ENCODE measurements around the gene MYOZ1. TPM values are rescaled to one million over a fixed set of nuclear protein-coding genes. Genes with fewer than 3 reads are reported as not detected.
A peak's percentile ranks its signal among the peaks of the same experiment; 100 is the strongest.

MYOZ1 gene
- total RNA-seq, 1 donor: not detected

DNA sequence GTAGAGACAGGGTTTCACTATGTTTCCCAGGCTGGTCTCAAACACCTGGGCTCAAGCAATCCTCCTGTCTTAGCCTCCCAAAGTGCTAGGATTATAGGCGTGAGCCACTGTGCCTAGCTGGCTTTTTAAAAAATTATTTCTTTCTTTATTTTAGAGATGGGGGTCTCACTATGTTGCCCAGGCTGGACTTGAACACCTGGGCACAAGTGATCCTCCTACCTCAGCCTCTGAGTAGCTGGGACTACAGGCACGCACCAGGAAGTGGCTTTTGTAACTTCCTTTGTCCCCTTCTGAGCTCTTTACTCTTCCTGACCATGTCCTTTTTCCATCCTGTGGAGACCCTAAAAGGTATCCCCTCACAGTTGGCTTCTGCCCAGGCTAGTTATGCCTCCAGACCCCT is 2.1 kb upstream of the MYOZ1 start:
- no peak overlapping the region for H3K4me2 ChIP-seq (ENCODE audit: insufficient read depth, low read length)
- peaks cover 8% of the 10 kb centered on the region for H3K4me1 ChIP-seq (ENCODE audit: insufficient read depth, low read length)
- no peaks in the 10 kb centered on the region for H4K20me1 ChIP-seq (ENCODE audit: insufficient read depth, low read length)
- no peaks in the 10 kb centered on the region for H3K9me3 ChIP-seq (ENCODE audit: low read depth, low read length)
- DNase-seq (ENCODE audit: insufficient read length, low spot score, missing footprints): no peak
- no peak overlapping the region for H3K27ac ChIP-seq (ENCODE audit: low read depth, low read length)
- TF ChIP-seq, protein P1, sequence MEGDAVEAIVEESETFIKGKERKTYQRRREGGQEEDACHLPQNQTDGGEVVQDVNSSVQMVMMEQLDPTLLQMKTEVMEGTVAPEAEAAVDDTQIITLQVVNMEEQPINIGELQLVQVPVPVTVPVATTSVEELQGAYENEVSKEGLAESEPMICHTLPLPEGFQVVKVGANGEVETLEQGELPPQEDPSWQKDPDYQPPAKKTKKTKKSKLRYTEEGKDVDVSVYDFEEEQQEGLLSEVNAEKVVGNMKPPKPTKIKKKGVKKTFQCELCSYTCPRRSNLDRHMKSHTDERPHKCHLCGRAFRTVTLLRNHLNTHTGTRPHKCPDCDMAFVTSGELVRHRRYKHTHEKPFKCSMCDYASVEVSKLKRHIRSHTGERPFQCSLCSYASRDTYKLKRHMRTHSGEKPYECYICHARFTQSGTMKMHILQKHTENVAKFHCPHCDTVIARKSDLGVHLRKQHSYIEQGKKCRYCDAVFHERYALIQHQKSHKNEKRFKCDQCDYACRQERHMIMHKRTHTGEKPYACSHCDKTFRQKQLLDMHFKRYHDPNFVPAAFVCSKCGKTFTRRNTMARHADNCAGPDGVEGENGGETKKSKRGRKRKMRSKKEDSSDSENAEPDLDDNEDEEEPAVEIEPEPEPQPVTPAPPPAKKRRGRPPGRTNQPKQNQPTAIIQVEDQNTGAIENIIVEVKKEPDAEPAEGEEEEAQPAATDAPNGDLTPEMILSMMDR (IDR thresholded peaks at IDR 0.05; ENCODE audit: extremely low read depth, low read depth, low read length): no peak
- peaks cover 10% of the 10 kb centered on the region for H3K27me3 ChIP-seq (ENCODE audit: insufficient read depth, low read length)
- no peak overlapping the region for H2AFZ ChIP-seq (ENCODE audit: low read length)
- H3K4me3 ChIP-seq (ENCODE audit: insufficient read depth, low read length): no peak overlapping the region
- H3K36me3 ChIP-seq (ENCODE audit: insufficient read depth, low read length): no peaks in the 10 kb centered on the region
- H3K79me2 ChIP-seq (ENCODE audit: insufficient read depth, low read length): no peaks in the 10 kb centered on the region

DNA sequence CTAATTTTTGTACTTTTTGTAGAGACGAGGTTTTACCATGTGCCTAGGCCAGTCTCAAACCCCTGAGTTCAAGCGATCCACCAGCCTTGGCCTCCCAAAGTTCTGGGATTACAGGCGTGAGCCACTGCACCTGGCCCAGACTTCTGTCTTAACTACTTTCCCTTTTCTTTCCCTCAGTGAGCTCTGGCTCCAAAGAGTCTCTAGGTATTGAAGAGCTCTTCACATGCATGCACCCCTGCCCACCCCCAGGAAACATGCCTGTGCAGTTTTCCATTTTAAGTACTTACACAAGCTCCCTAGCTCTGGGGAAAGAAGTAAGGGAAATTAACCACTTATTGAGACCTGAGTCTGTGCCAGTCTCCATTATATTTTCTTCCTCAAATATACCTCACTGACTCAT is 2.0 kb downstream of the MYOZ1 start:
- DNase-seq (ENCODE audit: insufficient read length, low spot score, missing footprints): no peak
- Histone ChIP-seq H3K4me1 (ENCODE audit: insufficient read depth, low read length) (no peaks in the 10 kb centered on the region), H3K79me2 (ENCODE audit: insufficient read depth, low read length) (no peaks in the 10 kb centered on the region), H3K4me2 (ENCODE audit: insufficient read depth, low read length) (no peak overlapping the region), H3K4me3 (ENCODE audit: insufficient read depth, low read length) (no peak overlapping the region), H3K9me3 (ENCODE audit: low read depth, low read length) (no peaks in the 10 kb centered on the region), H3K36me3 (ENCODE audit: insufficient read depth, low read length) (no peaks in the 10 kb centered on the region), H3K27me3 (ENCODE audit: insufficient read depth, low read length) (peaks cover 12% of the 10 kb centered on the region), H4K20me1 (ENCODE audit: insufficient read depth, low read length) (no peaks in the 10 kb centered on the region), H2AFZ (ENCODE audit: low read length) (no peak overlapping the region), H3K27ac (ENCODE audit: low read depth, low read length) (no peak overlapping the region)
- TF ChIP-seq, protein P1 (IDR thresholded peaks at IDR 0.05; ENCODE audit: extremely low read depth, low read depth, low read length): no peak

DNA sequence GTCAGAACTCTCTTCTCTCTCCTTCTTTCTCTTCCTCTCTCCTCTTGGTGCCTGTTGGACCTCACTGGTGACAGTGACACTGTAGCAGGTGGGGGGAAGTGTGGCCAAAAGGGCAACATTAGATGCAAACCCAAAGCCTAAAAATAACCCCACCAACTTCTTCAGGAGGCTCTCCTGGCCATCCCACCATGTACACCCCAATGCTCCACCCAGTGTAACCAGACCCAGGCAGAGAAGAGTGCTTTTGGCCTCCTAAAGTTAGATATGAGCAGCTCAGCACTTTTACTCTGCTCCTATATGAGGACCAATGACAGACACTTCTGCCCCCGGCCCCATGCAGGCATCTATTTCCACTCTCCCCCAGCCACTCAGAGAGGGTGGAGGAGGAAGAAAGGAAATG is 5.5 kb downstream of the MYOZ1 start:
- DNase-seq (ENCODE audit: insufficient read length, low spot score, missing footprints): peak; percentile 26
- Histone ChIP-seq H3K27ac (ENCODE audit: low read depth, low read length) (no peak overlapping the region), H3K27me3 (ENCODE audit: insufficient read depth, low read length) (peaks cover 2% of the 10 kb centered on the region), H4K20me1 (ENCODE audit: insufficient read depth, low read length) (no peaks in the 10 kb centered on the region), H2AFZ (ENCODE audit: low read length) (no peak overlapping the region), H3K79me2 (ENCODE audit: insufficient read depth, low read length) (no peaks in the 10 kb centered on the region), H3K4me3 (ENCODE audit: insufficient read depth, low read length) (no peak overlapping the region), H3K9me3 (ENCODE audit: low read depth, low read length) (no peaks in the 10 kb centered on the region), H3K36me3 (ENCODE audit: insufficient read depth, low read length) (no peaks in the 10 kb centered on the region), H3K4me1 (ENCODE audit: insufficient read depth, low read length) (no peaks in the 10 kb centered on the region), H3K4me2 (ENCODE audit: insufficient read depth, low read length) (no peak overlapping the region)
- TF ChIP-seq, protein P1 (IDR thresholded peaks at IDR 0.05; ENCODE audit: extremely low read depth, low read depth, low read length): no peak

DNA sequence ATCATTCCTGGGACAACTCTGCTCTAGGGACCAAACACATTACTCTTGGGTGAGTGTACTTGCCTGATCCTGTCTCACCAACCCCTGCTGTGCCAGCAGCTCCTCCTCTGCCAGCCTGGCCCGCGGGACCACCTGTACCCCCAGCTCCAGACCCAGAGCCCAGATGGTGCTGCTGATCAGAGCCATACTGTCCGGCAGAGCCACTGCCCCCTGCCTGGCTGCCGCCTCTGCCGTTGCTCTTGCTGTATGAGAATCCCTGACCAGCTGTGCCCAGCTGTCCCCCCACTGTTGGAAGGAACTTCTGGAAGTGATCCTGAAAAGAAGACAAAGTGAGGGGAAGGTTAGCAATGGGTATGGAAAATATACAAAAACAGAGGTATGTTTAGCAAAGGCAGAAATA is 6.9 kb downstream of the MYOZ1 start:
- no peaks in the 10 kb centered on the region for H3K36me3 ChIP-seq (ENCODE audit: insufficient read depth, low read length)
- no peaks in the 10 kb centered on the region for H3K79me2 ChIP-seq (ENCODE audit: insufficient read depth, low read length)
- no peak overlapping the region for H3K4me2 ChIP-seq (ENCODE audit: insufficient read depth, low read length)
- no peaks in the 10 kb centered on the region for H3K9me3 ChIP-seq (ENCODE audit: low read depth, low read length)
- no peak overlapping the region for H3K4me3 ChIP-seq (ENCODE audit: insufficient read depth, low read length)
- H3K27ac ChIP-seq (ENCODE audit: low read depth, low read length): no peak overlapping the region
- DNase-seq (ENCODE audit: insufficient read length, low spot score, missing footprints): no peak
- H4K20me1 ChIP-seq (ENCODE audit: insufficient read depth, low read length): no peaks in the 10 kb centered on the region
- TF ChIP-seq, protein P1 (IDR thresholded peaks at IDR 0.05; ENCODE audit: extremely low read depth, low read depth, low read length): no peak
- H3K27me3 ChIP-seq (ENCODE audit: insufficient read depth, low read length): peaks cover 2% of the 10 kb centered on the region
- H2AFZ ChIP-seq (ENCODE audit: low read length): no peak overlapping the region
- no peaks in the 10 kb centered on the region for H3K4me1 ChIP-seq (ENCODE audit: insufficient read depth, low read length)
